Heart right ventricle (tissue), 16 donors: ENCODE data around the gene ZNF444. TPM values are rescaled to one million over a fixed set of nuclear protein-coding genes. Genes with fewer than 3 reads are reported as not detected.

Source experiments
- ATAC-seq, 8 donors: fragments of 200-7000 bp; cut with Tn5 transposase; one replicate each; pipeline ENCODE4 v1.9.1; 2020; ENCODE audit warnings: mild to moderate bottlenecking in 8 of 8, moderate library complexity in 8 of 8, moderate number of reproducible peaks in 1 of 8
- DNase-seq, 2 donors: peaks; one replicate each; pipeline ENCODE4 v3.0.0-alpha.2; 2020
- H3K27ac ChIP-seq, 10 donors: fragments of 200-600 bp; sonication (generic) in 2 of 10; one replicate each; pipeline versions ENCODE4 v1.5.0 to v1.8.0; 2020 to 2022; ENCODE audit warnings: mild to moderate bottlenecking in 3 of 10
- H3K27me3 ChIP-seq, 7 donors: fragments of 200-600 bp; one replicate each; pipeline ENCODE4 v1.8.0; 2021 to 2022; ENCODE audit warnings: mild to moderate bottlenecking in 2 of 7
- H3K36me3 ChIP-seq, 9 donors: fragments of 200-600 bp; sonication (generic) in 1 of 9; one replicate each; pipeline versions ENCODE4 v1.5.0 to v1.8.0; 2020 to 2022; ENCODE audit warnings: mild to moderate bottlenecking in 2 of 9
- H3K4me1 ChIP-seq, 9 donors: fragments of 200-600 bp; sonication (generic) in 1 of 9; one replicate each; pipeline versions ENCODE4 v1.5.0 to v1.8.0; 2020 to 2022; ENCODE audit warnings: mild to moderate bottlenecking in 4 of 9
- H3K4me3 ChIP-seq, 10 donors: fragments of 200-600 bp; sonication (generic) in 2 of 10; one replicate each; pipeline versions ENCODE4 v1.5.0 to v1.8.0; 2020 to 2022; ENCODE audit warnings: mild to moderate bottlenecking in 7 of 10, moderate library complexity in 2 of 10
- H3K9me3 ChIP-seq, 11 donors: fragments of 200-600 bp in 10 of 11; sonication (generic) in 2 of 11; one replicate each; pipeline versions ENCODE4 v1.5.0 to v1.8.0; 2013 to 2022; ENCODE audit warnings: mild to moderate bottlenecking in 2 of 11, control low read depth in 1 of 11, moderate library complexity in 1 of 11
- WGBS, 2 donors: extraction: QIAGEN DNeasy Blood & Tissue Kit; methylation state at CpG; one replicate each; pipeline ENCODE4 v1.1.7; 2013; ENCODE audit warnings: inconsistent platforms in 1 of 2; 5-methylcytosine and 5-hydroxymethylcytosine counted together
- intact Hi-C, 10 donors: fragments of 100-400 bp; cut with DNase I; formaldehyde crosslinking; loops; one replicate each; pipeline versions ENCODE4 v1.11.1 to v1.14.2; 2022
- polyA plus RNA-seq, 2 donors: library from polyadenylated mRNA; stranded (reverse); fragments of 200-250 nt; gene quantifications; one replicate each; pipeline ENCODE4 v1.2.3, GENCODE V29; 2013
- total RNA-seq, 10 donors: library from RNA; stranded (reverse); fragmentation: NEBNext Ultra II Directional in 3 of 10; extraction: Animal tissue kit (Norgen Biotek cat#: 25700) in 3 of 10; gene quantifications; one replicate each; pipeline versions ENCODE4 v1.2.1 to v1.2.4, GENCODE V29; 2021 to 2023
- TF ChIP-seq, protein P1 (sequence below), 9 donors: fragments of 200-600 bp; sonication (generic) in 2 of 9; IDR thresholded peaks; one replicate each; pipeline versions ENCODE4 v1.5.0 to v1.8.0; 2021 to 2022; ENCODE audit warnings: antibody characterized with exemption in 9 of 9, mild to moderate bottlenecking in 5 of 9, moderate library complexity in 1 of 9
- donor health status: Arrhythmogenic right ventricular cardiomyopathy.
- donor health status: ischemic (EF 13 %, LVEDD 7.1; RV severe dilation, severe dysfunction).
- donor health status: healthy with polysubstance abuse.
- donor health status: DM: no; HTN: yes; CAD: no.
- donor health status: DM: no; HTN: no; CAD: no.
- donor health status: ischemic (EF 25% LVEDD 6.9; RV normal size, moderate dysfunction).
- donor health status: ischemic (EF 25% LVEDD 5.7; RV mildly dilated, moderate dysfunction).
- donor health status: healthy.
- donor health status: DM: yes; HTN: yes; CAD: no.
- donor health status: Ischemic cardiomyopathy.
- donor health status: ischemic (EF 35%, LVEDD 5.7; RV mildly dilated, moderate dysfunction).
- donor health status: nonischemic (EF 11% LVEDD 7.7; RV severe dilation, severe dysfunction).
- donor health status: DM: yes; HTN: yes; CAD: no.
- donor health status: PGD.
- donor health status: ischemic (EF 29% LVEDD 5.4; RV normal size, mild dysfunction).
- donor health status: nonischemic (EF 23%, LVEDD 6.1; RV moderate dilation, normal function).

The ZNF444 gene
- total and polyA plus RNA-seq, 12 donors, result 15.1 to 25.6 (median 22.4) TPM

DNA sequence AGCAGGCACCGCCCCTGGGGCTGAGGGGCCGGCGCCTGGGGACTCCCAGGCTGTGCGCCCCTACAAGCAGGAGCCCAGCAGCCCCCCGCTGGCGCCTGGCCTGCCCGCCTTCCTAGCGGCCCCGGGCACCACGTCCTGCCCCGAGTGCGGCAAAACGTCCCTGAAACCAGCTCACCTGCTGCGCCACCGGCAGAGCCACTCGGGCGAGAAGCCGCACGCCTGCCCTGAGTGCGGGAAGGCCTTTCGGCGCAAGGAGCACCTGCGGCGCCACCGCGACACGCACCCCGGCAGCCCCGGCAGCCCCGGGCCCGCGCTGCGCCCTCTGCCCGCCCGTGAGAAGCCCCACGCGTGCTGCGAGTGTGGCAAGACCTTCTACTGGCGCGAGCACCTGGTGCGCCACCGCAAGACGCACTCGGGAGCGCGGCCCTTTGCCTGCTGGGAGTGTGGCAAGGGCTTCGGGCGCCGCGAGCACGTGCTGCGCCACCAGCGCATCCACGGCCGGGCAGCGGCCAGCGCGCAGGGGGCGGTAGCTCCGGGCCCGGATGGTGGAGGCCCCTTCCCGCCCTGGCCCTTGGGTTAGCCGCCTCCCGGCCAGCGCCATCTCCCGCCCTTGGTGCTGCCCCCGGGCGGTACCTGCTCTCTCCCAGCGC lies 18.7 kb downstream of the ZNF444 start:
- Histone ChIP-seq H3K4me1 (peaks cover 0 to 26% (median 11%) of the 10 kb centered on the region in 9 donors), H3K27me3 (no peaks in the 10 kb centered on the region), H3K4me3 (no peak overlapping the region), H3K36me3 (peaks cover 0 to 64% (median 8%) of the 10 kb centered on the region in 9 donors), H3K27ac (no peak overlapping the region), H3K9me3 (no peaks in the 10 kb centered on the region)
- TF ChIP-seq, protein P1, sequence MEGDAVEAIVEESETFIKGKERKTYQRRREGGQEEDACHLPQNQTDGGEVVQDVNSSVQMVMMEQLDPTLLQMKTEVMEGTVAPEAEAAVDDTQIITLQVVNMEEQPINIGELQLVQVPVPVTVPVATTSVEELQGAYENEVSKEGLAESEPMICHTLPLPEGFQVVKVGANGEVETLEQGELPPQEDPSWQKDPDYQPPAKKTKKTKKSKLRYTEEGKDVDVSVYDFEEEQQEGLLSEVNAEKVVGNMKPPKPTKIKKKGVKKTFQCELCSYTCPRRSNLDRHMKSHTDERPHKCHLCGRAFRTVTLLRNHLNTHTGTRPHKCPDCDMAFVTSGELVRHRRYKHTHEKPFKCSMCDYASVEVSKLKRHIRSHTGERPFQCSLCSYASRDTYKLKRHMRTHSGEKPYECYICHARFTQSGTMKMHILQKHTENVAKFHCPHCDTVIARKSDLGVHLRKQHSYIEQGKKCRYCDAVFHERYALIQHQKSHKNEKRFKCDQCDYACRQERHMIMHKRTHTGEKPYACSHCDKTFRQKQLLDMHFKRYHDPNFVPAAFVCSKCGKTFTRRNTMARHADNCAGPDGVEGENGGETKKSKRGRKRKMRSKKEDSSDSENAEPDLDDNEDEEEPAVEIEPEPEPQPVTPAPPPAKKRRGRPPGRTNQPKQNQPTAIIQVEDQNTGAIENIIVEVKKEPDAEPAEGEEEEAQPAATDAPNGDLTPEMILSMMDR (IDR thresholded peaks at IDR 0.05), result no peak
- intact Hi-C loops, result loop anchor here in 3 of 10 donors (5.0 to 10.0 kb wide), 3 partner anchors 55 to 77 kb away; no protein-coding TSS in a partner anchor
- no peak for DNase-seq
- 96 to 98% methylated on average over 46 to 69 of the region's 69 CpGs for WGBS, 2 donors
- ATAC-seq, result no peak

DNA sequence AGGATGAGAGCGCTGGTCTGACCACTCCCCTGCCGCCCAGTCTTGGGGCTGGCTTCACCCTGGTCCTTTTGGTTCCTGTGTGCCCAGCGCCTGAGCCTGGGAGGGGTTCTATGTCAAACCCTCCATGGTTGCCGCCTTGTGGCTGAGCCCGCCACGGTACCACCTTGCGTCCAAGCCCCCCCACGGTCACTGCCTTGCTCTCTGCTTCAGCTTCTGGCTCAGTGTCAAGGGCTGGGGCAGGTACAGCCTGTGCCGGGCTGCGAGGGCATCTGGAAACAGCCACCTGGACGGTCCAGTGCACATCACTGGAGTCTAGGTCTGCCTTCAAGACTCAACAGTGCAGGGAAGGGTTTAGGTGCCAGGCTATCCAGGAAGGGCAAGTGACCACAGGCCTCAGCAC lies 20.4 kb downstream of the ZNF444 start:
- peaks cover 0 to 10% (median 0%) of the 10 kb centered on the region in 9 donors for H3K4me1 ChIP-seq
- no peaks in the 10 kb centered on the region for H3K9me3 ChIP-seq
- WGBS, 2 donors, result 95 to 97% methylated on average over 11 of the region's 11 CpGs
- no peak overlapping the region for H3K4me3 ChIP-seq
- TF ChIP-seq, protein P1 (IDR thresholded peaks at IDR 0.05), result no peak
- peaks cover 0 to 50% (median 8%) of the 10 kb centered on the region in 9 donors for H3K36me3 ChIP-seq
- H3K27ac ChIP-seq, result no peak overlapping the region
- intact Hi-C loops, result loop anchor here in 1 of 10 donors (5.0 kb wide), 1 partner anchor 69 kb away; no protein-coding TSS in a partner anchor
- DNase-seq (no peak), ATAC-seq (no peak)
- no peaks in the 10 kb centered on the region for H3K27me3 ChIP-seq

DNA sequence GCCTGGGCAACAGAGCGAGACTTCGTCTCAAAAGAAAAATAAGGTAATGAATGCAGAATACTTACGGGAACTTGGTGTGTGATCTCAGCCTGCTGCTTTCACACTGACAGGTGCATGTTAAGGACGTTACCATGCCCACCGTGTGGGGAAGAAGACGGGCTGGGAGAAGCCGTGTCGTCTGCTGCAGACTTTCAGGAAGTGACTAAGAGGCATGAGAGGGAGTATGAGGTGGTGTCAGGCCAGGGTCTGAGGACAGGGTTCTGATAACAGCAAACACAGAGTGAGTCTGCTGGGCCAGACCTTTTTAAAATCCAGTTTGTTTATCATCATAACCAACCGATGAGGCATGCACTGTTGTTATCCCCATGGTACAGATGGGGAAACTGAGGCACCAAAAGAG lies 21.2 kb downstream of the ZNF444 start:
- no peak for ATAC-seq
- intact Hi-C loops, result loop anchor here in 1 of 10 donors (5.0 kb wide), 1 partner anchor 70 kb away; no protein-coding TSS in a partner anchor
- no peak for DNase-seq
- Histone ChIP-seq H3K36me3 (peaks cover 0 to 45% (median 8%) of the 10 kb centered on the region in 9 donors), H3K27me3 (no peaks in the 10 kb centered on the region), H3K9me3 (no peaks in the 10 kb centered on the region), H3K4me1 (peaks cover 0 to 3% (median 0%) of the 10 kb centered on the region in 9 donors), H3K4me3 (no peak overlapping the region), H3K27ac (no peak overlapping the region)
- 54 to 55% methylated on average over 9 of the region's 9 CpGs for WGBS, 2 donors
- TF ChIP-seq, protein P1 (IDR thresholded peaks at IDR 0.05), result no peak

DNA sequence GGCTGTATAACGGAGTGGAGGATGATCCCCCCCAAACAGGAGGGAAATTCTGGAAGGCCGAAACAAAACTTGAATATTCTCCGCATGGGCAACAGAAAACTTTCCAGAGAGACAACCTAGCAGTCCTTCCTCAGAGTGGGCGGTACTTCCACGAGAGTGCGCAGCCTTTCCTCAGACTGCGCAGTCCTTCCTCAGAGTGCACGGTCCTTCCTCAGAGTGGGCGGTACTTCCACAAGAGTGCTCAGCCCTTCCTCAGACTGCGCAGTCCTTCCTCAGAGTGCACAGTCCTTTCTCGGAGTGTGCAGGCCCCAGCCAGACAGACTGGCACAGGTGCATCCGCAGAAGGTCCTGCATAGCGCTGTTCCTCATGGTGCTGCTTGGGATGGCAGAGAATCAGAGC lies 22.0 kb downstream of the ZNF444 start:
- DNase-seq, result no peak
- TF ChIP-seq, protein P1 (IDR thresholded peaks at IDR 0.05), result no peak
- no peak for ATAC-seq
- peaks cover 0 to 38% (median 8%) of the 10 kb centered on the region in 9 donors for H3K36me3 ChIP-seq
- no peaks in the 10 kb centered on the region for H3K27me3 ChIP-seq
- intact Hi-C loops, result loop anchor here in 1 of 10 donors (5.0 kb wide), 1 partner anchor 71 kb away; no protein-coding TSS in a partner anchor
- WGBS, 2 donors, result 88 to 92% methylated on average over 13 of the region's 13 CpGs
- no peaks in the 10 kb centered on the region for H3K9me3 ChIP-seq
- no peaks in the 10 kb centered on the region for H3K4me1 ChIP-seq
- H3K4me3 ChIP-seq, result no peak overlapping the region
- H3K27ac ChIP-seq, result no peak overlapping the region
